Nucleus accumbens (tissue), 56 donors: ENCODE data around the gene RAP1A.
A peak's percentile ranks its signal among the peaks of the same experiment; 100 is the strongest.

Experiments
- DNase-seq, 56 donors: peaks; one replicate each; lab custom pipeline; 2025; lab: John Stamatoyannopoulos, UW

The RAP1A gene

DNA sequence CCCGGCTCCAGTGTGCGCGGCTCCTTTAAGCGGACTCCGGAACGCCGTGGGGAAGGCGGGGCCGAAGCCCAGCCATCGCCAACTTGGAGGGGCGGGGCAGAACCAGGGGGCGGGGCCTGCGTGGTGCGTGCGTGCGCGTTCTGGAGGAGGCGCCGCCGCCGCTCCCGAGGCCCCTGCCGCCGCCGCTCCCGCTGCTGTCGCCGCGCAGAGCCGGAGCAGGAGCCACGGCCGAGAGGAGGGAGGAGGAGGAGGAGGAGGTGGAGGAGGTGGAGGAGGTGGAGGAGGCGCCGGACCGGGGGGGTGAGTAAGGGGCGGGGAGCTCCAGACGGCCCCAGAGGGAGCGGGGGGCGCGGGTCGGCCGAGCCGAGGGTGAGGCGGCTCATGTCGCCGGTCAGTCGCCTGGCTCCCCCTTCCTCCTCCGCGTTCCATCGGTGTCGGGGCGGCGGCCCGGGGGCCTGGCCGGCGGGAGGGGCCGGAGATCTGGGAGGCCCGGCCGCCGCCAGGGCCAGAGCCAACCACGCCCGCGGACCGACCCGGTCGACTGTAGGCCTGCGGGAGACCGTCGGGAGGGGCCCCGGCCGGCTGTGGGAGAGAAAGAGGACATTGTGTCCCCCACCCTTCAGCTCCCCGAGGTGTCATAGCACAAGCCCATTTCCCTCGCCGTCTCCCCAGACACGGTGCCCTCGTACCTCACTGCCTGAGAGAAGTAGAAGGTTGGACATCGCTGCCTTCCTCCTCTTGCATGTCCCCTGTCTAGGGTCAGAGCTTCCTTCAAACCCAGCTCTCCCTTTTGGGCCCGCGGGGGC is at the start of gene RAP1A:
TSS of gene RAP1A (plus strand) at position 155 of the 806 bp plus-strand sequence. CDS start 71,572 bp downstream, outside the sequence.
- DNase-seq, result peak in 55 of 56 donors; percentile 63 to 96 (median 89)

DNA sequence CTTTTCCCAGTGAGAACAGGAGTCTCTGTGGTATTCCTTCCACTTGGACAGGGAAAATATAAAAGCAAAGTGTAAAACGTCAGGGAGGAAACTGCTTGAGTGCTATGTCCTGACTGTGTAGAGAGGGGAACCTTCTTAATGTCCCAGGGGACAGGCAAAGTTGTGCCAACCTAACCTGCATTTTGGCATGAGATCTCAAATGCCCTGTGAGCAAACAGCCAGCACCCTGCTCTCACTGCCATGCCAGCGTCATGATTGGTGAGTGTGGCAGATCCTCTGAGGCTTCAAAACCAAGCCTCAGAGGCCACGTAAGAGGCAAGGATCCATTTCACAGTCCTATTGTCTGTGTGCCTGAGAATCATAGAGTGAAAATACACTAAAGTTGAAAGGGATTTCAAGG is 49.7 kb upstream of the RAP1A start:
- no peak for DNase-seq

DNA sequence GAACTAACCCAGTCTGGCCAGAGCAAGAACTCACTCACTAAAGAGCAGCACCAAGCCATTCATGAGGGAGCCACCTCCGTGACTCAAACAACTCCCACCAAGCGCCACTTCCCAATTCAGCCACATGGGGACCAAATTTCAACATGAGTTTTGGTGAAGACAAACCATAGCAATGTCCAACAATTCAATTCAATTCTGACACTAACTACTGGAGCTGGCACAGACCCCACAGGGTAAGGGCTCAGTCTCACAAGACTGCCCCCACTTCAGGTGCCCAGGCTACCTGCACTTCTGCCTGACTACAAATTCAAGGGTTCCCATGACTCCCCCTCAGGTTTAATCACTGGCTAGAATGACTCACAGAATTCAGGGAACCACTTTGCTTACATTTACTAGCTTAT is 48.8 kb upstream of the RAP1A start:
- no peak for DNase-seq

DNA sequence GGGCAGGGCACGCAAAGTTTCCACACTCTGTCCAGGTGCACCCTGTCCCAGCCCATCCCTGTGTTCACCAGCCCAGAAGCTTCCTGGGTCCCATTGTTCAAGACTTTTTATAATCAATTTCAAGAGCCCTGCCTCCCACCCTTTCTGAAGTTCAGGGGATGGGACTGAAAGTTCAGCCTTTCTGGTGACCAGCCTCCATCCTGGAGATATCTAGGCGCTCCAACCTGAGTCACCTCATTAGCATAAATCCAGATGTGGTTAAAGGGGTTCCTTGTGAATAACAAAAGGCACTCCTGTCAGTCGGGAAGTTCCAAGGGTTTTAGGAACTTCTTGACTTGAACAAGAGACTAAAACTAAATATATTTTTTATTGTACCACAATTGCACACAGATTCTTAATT is 48.4 kb upstream of the RAP1A start:
- DNase-seq, result no peak

DNA sequence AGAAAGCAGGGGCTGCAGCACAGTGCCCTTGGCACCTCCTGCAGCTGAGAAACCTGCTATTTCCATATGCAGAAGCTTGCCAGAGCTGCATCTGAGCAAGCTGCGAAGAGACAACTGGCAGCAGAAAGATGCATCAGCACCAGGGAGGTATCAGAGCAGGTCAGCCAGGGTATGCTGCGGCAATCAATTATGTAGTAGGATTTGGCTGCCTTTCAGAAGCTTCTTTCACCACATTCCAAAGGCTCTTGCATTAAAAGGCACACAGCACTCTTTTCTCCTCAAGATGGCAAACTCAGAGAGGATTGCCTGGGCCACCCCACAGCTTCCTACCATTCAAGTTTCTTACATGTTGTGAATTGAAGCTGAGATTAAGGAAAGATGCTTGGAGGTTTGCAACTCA is 47.6 kb upstream of the RAP1A start:
- peak in 2 of 56 donors; percentile 3 for DNase-seq

DNA sequence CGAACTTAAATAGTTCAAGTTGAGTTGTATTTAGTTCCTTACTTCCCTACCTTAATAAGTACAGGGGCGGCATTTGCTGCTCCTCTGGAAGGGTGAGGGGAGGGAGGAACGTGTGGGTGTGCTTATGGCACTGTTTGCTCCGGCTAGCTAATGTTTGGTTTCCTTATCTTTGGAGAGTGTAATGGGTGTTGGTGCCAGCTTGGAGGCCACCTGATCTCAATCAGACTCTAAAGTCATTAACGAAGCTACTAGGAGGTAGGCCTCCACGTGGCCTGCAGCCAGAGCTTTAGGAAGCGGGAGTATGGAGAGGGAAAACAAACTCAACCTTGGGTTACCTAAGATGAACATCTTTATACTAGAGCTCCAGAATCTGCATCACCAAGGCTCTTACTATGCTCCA is 43.0 kb upstream of the RAP1A start:
- DNase-seq, result no peak

DNA sequence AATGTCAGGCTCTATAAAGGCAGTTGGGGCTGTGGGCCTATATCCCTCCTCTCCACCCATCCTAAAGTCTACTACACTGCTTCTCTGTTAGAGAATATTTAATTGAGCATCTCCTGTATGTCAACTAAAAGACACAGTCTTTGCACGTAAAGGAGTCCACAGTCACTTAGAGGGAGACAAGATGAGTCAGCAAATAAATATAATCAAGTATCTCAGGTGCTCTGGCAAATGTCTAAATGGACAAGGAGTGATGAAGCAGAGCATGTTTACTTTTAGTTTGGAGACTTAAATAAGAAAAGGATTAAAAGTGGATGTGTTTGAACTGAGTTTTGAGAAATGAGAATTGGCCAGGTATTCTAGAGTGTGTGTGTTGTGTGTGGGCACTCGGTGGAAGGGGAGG is 41.8 kb upstream of the RAP1A start:
- no peak for DNase-seq

DNA sequence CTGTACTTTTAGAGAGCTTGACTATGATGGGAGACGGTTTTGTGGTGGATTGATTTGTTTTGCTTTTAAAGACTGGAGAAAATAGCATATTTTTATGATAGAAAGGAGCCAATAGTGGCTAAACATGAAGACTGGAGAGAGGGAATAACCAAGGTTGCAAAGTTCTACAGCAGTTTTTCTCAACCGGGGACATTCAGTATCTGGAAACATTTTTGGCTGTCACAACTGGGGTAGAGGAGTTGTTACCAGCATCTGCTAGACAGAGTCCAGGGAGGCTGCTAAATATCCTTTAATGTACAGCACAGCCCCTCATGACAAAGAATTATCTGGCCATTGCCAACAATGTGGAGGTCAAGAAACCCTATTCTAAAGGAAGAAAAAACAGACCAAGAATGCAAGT is 38.4 kb upstream of the RAP1A start:
- DNase-seq, result no peak

DNA sequence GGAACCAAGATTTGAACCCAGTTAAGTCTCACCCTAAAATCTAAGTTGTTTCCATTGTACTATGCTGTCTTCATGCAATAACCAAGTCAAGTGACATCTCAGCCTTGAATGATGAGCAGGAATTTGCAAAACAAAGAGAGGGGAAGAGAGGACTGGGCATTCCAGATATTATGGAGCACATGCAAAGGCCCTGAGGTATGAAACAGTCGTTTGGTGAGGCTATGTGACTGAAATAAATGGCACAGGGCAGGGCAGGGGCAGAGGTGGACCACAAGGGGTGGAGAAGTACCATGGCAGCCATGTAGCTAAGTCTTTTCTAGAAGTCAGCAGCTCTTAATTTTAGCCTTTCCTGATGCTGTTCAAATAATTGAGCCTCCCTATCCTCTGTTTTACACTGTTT is 37.6 kb upstream of the RAP1A start:
- no peak for DNase-seq

DNA sequence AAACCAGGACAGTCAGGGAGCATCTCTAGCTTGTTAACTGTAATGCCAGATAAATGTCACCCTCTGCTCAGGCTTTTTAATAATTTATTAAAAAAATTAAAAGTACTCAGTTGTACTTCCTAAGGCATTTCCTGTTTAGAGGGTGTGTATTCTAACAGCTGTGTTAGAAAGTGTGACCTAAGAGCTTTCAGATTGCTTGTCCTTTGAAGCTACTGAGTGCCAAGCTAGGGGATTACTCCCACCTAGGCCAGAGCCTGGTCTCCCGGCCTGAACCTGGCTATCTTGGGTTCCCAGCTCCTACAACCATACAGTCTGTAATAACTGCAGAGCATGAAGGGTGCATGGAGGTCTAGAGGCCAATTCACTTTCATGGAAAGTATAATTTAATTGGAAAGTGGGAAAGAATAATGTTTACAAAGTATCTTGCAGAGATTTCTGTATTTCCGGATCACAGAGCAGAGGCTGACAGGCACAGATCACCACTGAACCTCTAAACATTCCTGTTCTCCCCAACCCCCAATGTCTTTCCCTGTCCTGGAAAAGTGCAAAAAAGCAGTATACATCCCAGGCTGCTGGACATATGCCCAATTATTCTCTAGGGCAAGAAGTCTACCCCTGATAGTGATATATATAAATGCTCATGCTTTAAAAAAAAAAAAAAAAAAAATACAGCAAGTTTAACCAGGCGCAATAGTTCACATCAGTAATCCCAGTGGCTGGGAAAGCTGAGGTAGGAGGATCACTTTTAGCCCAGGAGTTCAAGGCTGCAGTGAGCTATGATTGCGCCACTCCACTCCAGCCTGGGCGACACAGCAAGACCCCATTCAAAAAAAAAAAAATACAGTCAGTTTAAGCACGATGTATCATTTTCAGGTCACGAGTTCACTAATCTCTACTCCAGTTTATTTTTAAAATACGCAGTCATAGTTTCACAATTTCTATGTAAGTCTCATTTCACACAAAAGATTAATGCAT is 36.7 kb upstream of the RAP1A start:
- no peak for DNase-seq

DNA sequence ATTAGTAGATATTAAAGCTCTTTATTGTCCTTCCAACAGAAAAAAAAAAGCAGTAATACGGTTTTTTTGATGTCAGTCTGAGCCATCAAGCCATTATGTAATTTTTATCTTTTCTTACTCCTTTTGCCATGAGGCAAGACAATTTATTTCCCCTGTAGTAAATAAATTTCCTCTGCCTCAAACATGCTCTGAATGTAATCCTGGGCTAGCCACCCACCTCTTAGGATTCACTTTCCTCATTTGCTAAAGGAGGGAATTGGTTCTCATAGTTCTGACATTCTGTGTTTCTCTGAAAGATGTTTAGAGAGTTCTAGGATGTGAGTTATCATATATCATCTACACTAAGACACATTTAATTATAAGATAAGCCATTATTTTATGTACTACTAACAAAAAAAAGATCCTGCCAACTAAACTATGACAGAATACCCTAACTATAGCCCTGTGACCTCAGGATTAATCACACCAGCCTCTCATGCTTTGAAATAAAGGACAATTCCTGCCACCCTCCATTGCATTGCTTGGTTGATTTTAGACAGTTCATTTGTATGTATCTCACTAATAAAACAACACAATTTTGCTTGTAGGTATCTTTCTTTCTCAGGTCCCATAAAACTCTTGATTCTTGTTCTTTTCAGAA is 34.0 kb upstream of the RAP1A start:
- DNase-seq, result no peak

DNA sequence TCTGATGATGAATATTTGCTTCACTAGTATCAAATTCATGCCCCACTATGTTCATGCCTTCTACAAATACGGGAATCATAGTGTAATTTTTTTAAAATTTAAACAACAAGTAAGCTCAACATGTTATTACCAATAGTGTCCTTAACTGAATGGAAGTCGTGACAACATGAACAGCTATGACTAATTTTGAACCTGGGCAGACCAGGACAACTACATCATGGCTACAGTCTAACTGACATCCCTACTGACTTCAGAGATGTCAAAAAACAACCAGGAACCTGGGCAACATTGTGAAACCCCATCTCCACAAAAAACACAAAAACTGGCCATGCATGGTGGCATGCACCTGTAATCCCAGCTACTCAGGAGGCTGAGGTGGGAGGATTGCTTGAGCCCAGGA is 33.5 kb upstream of the RAP1A start:
- no peak for DNase-seq

DNA sequence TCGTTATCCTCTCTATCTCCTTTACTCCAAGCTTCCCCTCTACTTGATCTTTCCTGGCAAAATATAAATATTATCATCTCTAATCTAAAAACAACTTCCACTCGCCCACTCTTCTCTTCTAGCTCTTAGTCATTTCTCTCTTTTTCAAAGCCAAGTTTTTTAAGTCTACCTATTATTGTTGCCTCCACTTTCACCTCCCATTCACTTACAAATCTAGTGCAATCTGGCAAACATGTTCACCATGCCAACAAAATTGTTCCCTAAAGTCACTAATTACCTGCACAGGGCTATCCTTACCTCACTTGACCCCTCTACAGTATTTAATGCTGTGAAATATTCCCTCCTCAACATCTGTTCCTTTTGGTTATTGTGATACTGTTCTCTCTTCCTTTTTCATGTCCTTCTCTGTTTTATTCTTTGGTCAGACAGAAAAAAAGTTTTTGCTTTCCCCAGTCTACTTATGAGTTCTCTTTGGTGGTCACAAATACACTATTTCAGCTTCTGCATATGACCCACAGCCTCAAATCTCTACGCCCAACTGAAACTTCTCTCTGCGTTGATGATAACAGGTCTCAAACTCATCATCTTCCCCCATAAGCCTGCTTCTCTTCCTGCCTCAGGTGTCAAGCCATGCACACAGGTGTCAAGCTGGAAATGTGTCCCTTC is 31.9 kb upstream of the RAP1A start:
- no peak for DNase-seq

DNA sequence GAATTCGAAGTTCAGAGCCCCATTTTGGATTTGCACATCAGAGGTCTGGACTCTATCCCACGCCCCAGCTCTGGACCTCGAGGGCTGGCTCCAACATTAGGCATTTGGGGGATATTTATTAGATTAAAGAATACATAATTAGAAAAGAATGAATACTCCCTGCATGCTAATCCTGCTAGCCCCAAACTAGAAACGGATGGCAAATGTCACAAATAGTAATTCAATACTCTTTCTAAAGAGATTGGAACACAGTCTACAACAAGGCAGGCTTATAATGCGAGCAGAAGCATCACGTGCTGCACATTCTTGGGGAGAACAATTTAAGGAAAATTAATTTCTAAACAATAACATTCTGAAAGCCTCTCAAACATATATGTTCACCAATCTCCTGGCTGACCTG is 27.7 kb upstream of the RAP1A start:
- DNase-seq, result no peak

DNA sequence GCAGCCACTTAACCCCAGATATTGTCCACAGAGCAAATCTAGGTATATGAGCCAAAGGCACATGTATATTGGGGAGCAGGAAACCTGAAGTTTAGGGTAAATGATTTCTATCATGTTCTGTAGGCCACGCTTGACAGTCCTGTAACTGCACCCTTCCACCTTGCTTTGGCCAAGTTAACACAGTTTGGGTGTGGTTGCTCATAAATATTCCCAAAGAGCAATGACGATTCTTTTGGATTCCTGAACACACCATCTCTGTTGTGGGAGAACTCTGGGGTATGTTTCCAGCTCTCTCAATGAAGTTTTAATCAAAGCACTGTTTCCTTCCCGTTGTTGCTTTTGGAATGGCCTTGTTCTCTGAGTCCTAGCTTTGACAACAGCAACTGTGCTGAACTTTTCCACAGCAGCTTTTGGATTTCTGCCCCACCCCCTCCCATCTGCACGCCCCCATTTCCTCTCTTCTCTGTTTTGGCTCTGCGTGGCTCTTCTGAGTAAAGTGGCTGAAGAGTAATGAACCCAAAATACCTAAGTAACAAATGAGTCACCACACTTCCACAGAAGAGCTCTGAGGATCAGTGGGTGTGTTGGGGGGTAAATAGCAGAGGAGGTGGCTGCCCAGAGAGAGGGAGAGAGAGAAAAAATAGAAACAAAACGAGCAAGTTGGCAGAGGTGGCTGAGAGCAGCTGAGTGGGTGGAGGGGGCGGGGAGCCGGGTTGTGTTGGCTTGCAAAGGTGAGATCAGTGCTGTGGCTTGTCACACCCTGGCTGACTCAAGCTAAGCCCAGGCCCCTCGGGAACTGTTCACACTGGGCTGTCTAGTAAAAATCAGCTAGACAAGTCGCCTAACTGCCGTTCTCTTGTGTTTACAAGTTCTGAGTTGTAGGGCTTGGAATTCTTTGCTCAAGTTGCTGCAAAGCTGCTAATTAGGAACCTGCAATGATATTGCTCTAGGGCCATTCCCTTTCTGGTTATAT is 26.9 kb upstream of the RAP1A start:
- peak in 28 of 56 donors; percentile 7 to 69 (median 28) for DNase-seq

DNA sequence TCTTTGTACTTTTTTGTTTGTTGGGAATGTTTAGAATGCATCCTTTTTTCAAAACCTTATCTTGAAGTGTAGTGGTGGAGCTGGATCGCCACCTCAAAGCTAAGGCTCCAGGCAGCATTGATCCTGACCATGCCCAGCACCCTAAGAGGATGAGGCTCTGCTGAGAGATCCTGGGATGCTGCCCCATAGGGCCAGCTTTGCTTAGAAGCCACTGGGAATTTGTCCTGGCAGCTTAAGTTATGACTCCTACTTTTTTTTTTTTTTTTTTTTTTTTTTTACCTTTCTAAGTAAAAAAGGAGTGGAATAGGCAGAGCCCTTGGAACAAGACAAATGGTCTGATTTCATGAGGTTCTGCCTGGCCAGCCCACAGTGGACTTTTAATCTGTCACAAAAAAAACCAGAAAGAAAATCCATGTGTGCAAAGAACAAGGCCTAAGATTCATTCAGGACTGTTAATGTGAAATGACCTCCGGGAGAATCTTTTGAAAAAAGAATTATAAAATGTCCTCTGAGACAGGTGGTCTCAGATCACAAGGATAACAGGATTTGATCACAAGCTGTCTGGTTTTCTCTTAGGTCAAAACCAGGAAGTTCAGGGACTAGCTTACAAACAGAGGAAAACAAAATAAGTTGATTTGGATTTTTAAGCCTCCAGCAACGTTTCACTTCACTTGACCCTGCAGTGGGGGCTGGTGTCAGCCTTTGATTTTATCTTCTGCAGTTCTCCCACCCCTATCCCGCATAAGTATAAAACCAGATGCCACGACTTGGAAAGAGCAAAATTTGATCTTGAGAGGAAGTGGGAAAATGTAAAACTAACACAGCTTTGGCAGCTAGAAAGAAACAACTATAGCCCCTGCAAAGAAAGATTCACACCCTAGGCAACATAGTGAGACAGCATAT is 25.9 kb upstream of the RAP1A start:
- no peak for DNase-seq

DNA sequence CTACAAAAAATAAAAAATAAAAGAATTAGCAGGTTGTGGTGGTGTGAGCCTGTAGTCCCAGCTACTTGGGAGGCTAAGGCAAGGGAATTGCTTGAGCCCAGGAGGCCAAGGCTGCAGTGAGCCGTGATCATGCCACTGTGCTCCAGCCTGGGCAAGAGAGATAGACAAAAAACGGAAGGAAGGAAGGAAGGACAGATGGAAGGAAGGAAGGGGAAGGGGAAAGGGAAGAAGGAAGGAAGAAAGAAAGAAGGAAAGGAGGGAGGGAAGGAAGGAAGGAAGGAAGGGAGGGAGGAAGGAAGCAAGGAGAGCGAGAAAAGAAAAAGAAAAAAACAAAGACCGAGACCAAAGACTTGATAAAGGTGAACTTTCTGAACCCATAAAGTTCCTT is 25.3 kb upstream of the RAP1A start:
- DNase-seq, result no peak

DNA sequence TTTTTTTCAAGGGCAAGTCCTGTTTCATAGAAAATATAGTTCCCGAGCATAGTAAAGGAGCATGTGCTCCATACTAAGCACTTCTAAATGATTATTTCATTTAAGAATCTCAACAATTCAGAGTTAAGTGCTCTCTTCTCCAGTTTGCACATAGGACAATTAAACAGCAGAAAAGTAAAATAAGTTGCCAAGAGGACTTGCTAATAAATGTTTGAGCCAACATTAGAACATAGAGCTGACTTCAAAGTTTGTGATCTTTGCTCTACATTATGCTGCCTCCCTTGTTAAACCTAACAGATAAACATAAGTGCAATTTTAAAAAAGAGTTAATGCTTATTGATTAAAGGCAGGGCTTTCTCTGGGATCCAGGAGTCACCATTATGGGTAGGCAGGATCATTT is 23.8 kb upstream of the RAP1A start:
- no peak for DNase-seq
